GM18499 (cell line): Measurements from ENCODE around the gene PDE9A.
"Not testable (repeated sequence)": the region's sequence is repeated elsewhere in the genome, so short reads cannot be mapped to it uniquely, and the experiment has no call there.

Experiments used
- ATAC-seq: cut with Tn5 transposase; IDR thresholded peaks from one replicate; pipeline ENCODE4 v1.9.1; 2021; ENCODE audit warnings: moderate number of reproducible peaks; ENCODE audit not compliant: insufficient read depth, unreplicated experiment

Gene PDE9A

DNA sequence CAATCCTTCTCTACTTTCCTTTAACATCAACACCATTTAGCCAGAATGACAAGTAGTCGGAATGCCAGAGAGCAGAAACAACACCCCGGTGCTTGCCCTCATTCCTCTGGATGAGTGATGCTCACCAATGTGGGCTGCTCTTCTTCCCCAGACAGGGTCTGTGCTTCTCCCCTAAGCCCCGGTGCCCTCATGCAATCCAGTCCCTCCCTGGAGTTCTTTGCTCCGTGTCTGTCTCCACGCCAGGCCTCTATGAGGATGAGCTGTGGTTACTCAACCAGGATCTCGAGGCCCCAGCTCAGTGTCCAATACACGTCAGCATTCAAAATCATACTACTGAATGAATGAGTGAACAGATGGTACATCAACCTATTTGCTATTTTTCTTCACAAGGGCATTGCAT lies 29.7 kb upstream of the PDE9A start:
- no peak for ATAC-seq

DNA sequence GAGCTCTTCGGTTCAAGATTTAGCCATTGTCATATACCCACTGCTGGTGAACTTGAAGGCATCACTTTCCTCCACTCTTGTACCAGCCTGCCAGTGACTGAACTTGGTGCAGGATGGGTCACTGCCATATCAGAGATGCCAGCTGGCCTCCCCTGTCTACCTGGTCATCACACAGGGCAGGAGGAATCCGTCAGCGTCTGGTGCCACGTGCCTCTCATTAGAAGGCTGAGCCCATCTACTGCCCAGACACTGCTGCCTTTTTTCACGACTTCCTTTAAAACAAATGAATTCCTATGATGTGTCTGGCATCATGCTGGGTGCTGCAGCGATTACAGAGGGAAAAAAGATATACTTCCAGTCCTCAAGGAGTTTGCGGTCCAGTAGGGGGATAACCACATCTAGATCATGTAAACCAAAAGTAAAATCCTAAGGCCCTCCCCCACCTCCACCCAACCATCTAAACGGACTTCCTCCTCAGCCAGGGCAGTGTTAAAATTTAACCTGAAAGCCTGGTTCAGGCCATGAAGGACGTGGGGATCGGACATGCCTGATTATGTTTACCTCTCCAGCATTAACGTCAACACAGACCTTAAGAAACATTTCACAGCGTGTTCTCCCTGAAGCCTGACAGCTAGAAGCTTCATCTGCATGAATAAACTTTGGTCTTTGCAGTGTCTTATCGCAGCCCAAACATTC lies 29.2 kb upstream of the PDE9A start:
- no peak for ATAC-seq

DNA sequence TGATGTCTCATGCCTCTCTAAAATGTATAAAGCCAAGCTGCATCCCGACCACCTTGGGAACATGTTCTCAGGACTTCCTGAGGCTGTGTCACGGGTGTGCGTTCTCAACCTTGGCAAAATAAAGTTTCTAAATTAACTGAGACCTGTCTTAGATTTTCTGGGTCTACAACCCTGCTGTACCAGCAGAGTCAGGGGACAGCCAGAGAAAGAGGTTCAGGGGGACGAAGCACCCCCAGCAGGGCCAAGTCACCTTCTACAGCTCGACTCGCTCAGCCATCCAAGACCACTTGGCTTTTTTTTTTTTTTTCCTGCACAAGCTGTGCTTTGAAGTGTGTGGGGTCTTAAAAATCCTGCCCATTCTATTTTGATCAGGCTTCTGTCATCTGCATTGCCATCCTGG lies 28.5 kb upstream of the PDE9A start:
- ATAC-seq: no peak

DNA sequence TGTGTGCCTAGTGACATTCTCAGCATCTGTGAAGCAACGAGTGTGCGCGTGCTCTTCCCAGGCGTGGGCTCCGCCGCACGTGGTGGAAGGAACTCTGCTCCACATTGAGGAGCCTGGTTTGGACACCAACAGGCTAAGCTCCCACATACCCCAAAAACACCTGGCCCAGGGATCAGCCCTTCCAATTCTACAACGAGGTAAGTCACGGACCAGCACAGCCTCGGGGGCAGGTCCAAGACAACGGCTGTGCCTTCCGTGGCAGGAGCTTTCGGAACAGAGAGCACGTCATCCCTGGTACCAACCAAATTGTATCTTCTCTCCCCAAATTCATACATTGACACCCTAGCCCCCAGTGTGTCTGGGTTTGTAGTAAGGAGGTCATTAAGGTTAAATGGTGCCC lies 27.2 kb upstream of the PDE9A start:
- no peak for ATAC-seq

DNA sequence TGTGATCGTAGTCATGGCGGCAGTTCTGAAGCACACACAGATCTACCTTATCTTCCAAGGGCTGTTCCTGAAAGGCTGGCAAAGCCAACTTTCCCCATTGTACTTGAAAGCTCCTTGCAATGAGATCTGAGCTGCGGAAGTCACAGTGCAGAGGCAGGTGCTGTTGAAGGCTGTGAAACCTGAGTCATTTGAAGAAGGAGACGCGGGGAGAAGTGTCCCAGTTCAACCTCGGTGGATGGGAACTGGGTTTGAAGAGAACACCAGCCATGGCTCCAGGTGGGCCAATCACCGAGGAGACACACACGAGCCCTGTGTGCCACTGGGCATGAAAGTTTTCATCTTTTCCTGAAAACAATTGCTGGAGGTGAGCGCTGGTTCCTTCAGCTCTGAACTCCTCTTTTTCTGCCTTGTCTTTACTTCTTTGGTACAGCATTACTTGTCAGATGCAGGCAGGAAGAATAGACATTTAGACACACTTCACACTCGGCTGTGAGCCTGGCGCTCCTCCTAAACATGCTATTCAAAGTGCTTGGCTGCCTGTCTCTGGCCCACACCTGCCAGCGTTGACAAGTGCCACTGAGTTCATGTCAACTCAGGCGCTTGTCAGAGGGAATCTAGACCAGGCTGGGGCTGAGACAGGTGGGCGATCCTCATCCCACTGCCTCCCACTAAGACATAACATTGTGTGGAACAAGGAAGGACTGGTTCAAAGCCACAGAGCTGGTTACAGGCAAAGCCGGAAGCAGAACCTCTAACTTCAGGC lies 25.7 kb upstream of the PDE9A start:
- ATAC-seq: no peak

DNA sequence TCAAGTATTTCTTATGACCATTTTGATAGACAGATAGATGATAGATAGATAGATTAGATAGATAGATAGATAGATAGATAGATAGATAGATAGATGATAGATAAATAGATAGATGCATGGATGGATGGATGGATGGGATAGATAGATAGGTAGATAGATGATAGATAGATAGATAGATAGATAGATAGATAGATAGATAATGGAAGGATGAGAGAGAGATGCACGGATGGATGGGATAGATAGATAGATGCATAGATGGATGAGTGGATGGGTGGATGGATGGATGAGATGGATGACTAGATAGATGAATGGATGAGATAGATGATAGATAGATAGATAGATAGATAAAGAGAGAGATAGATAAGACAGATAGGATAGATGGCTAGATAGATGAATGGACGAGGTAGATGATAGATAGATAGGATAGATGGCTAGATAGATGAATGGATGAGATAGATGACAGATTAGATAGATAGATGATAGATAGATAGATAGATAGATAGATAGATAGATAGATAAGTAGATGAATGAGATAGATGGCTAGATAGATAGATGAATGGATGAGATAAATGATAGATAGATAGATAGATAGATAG lies 24.9 kb upstream of the PDE9A start:
- ATAC-seq: not testable (repeated sequence)

DNA sequence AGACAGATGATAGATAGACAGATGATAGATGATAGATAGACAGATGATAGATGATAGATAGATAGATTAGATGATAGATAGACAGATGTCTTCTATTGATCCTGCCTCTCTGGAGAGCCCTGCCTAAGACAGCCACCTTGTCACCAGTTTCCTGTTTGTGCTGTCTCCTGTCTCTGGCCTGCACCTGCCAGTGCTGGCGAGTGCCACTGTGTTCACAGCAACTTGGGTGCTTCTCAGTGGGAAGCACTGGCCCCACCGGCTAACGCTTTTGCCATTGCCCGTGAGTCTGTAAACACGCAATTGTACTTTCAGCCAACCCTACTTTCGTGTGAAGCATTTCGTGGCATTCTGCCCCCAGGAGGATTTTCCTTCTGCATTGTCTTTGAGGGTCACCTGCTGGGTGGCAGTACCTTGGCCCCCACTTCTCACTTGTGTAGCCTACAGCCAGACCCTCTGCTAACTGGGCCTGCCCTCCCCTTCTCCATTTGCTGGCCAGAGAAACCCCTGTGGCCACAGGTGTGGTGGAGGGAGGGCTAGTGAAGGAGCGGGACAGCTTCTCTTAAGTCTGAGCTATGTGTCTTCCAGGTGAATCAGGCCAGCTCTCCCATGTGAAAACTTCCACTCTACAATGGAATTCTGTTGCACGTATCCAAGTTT lies 23.4 kb upstream of the PDE9A start:
- ATAC-seq: no peak

DNA sequence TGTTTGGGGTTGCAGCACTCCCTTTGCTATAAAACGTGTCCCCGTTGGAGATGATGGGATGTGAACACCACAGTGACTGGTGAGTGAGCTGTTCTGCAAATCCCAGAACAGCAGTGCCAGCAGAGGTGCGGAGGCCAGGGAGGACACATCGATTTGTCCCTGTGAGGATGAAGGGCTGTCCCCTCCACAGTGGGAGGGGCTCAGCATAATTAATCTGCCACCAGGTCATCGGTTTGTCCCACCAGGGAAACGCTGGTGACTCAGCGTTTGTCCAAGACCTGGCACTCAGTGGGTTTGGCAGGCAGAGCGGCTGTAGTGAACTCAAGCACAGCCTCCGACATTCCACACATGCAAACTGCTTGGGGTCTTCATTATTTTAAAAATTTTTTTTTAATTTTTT lies 22.8 kb upstream of the PDE9A start:
- ATAC-seq: no peak

DNA sequence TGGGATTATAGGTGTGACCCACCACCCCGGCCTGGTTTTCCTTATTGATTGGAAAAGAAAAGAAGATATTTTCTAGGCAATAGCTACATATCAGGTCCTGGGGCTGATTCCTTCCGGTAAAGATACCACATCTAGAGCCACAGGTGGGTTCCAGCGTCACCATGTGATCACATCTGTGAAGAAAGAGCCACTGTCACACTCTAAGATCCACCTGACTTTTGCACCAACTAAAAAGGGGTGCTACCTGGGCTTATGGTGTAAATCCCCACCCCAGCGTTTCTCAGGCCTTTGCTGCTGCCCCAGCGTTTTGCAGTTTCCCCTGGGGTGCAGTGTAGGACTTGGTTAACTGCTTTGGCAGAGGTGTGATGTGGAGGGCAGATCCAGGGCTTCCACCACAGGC lies 22.3 kb upstream of the PDE9A start:
- ATAC-seq: no peak

DNA sequence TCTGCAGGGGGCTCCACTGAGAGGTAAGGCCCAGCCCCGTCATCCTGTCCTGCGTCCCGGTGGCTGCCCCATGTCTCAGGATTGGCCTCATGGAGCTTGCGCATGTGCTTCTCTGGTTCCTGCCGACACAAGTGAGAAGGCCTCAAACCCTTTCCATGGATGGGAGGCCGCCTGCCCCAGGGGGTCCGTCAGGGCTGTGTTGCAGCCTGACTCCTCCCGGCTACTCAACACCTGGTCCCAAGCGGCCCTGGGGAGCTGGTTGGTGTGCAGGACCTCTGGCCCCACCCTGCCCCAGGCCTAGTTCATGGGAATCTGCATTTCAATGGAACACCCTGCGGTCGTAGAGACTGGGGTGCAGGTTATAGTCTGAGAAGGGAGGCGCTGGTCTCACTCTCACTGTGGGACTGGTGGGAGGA lies 21.1 kb upstream of the PDE9A start:
- ATAC-seq: no peak

DNA sequence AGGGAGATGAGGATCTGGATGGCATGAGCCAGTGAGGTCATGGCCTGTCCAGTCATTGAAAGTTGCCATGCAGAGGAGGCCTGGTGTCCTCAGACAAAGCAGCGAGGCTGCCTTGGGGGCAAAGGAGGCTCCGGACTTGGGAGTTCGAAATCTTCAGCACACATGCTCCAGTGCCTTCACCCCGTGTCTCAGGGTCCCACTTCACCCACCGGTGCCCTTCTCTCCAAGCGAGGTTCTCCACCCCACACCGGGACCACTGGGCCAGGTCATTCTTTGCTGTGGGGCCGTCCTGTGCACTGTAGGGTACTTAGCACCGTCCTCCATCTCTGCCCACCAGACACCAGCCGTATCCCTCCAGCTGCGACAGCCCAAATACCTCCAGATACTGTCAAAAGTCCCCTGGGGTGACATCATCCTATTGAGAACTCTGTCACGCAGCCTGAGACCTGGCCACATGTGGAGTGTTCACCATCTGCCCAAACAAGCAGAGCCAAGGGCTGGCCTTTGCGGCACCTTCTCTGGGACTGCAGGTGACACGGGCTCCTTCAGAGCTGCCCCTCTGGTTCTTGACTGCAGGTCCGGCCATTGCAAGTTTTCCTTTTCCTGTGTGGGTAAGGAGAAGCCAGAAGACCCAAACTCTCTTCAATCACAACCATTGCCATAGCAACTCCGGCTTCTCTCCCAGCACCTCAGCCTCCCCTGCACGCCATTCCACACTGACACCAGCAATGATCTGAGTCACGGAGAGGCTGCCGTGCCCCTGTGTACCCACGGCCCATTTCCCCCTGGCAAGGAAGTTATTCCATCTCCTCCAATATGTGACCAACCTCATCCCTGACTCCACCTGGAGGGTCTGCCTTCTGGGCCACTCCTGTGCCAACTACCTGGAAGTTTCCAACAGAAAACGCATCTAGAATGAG lies 20.4 kb upstream of the PDE9A start:
- no peak for ATAC-seq

DNA sequence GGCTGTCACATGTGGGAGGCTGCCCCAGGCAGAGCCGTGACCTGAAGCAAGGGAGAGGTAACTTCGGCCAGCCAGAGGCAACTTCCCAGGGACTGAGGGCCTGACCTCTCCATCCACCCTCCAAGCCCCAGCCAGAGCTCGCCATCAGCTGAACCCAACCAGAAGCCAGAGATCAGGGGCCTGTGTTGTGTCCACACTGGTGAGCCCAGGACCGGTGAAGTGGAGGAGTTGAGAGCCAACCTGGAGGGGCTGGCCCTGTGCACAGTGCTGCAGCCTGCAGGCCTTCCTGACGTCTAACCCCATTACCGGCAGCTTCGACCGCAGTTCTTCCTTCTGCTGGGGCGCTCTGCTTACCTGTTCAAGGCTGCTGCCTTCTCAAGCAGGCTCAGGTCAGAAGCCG lies 19.6 kb upstream of the PDE9A start:
- no peak for ATAC-seq

DNA sequence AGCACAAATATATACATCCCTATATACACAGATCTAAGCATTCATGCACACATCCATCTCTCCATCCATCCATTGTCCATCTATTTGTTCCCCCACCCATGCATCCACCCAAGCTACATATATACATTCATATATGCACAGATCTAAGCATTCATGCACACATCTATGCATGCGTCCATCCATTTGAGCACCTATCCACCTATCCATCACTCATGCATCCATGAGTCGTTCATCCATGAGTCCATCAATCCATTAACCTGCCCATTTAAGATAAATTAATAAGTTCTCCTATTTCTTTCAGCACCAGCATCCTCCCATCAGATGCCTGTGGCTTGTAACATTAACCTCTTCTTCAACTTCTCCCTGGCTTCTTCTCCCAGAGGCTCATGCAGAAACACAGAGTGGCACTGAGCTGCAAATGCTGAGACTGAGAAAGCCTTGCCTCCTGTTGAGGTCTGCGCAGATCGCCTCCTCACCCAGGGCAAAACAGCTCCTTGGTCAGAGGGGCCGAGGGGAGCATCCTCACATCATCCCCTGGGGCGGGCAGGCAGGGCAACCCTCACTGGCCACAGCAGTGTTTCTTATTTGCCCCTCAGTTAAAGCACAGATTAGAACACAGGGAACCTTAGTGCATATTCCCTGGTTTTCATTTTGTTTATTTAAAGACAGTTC lies 17.4 kb upstream of the PDE9A start:
- no peak for ATAC-seq

DNA sequence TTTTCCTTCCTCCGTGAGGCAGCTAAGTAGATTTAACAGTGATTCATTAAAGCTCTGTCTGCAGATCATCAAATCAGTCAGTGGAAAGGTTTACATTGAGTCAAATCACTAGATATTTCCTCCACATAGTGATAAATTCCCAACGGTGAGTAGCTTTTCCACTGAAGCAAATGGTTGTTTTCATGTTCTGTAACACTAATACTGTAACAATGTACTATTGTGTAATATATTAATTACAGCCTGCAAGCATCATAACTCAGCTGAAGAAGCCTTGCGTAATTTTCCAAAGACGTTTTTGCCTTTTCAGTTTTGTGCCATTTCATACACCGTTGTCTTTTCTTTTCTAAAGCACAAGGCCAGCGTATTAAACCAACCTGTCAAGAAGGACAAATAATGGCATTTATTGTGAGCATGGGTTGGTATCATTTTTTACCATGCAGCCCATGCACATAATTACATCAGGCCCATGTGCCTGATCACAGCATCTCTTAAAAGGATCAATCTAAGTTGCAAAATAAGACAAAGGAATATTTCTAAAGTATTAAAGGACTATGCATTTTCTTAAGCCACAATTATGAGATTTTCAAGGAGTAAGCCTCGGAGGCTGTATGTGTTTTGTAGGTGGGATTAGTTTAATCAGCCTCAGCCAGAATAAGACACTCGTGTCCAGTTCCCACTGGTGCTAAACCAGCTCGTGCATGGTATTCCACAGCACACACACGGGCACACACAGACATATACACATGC lies 16.7 kb upstream of the PDE9A start:
- ATAC-seq: no peak

DNA sequence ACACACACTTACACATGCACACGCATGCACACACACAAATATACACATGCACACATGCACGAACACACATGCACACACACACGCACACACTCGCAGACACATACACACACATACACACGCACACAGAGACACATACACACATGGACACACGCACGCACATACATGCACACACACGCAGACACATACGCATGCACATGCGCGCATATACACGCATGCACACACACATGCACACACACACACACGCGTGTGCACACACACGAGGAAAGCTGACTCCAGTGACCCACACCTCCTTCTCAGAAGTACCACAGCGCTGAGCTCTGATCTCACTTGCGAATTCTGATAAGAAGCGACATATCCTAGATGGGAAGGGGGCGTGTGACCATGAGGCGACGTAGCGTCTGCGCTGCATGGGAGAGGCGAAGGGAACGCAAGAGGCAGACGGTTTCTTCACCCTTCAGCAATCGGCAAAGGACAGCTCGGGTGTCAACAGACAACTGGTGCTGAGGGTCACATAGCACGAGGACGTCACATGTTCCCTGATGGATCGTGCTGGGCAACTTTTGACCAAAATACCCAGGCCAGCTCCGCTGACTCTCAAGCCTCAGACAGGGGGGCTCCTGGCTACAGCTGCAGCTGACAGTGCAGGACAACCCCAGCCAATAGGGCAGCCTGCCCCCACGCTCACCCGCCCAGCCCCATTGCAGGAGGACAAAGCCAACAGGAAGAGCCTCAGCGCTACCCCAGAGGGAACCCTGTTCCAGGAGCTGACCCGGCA lies 16.0 kb upstream of the PDE9A start:
- ATAC-seq: no peak

DNA sequence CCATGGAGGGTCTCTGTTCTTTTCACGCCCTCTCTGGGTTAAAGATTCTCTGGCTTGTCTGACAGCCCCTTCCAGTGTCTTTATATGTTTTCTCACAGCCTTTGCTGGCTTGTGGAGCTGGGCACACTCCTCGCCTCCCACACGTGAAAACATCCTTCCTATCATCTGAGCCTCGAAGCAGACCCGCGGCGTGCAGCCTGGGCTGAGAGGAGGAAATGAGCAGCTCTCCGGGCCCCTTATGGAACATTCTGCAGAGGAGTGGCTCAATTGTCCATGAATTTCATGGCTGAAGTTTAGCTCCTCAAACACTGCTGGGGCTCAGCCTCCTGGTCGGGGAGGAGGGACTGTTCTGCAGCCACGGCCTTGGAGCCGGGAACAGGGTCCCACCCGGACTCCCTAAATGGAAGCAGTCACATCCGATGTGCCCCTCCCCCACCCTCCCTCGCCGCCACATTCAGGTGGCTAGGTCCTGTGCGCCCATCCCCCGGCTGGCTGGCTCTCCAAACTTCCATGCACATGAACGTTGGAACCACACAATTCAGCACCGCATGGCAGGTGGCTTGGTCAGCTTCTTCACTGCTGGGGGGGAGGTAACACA lies 15.1 kb upstream of the PDE9A start:
- ATAC-seq: no peak

DNA sequence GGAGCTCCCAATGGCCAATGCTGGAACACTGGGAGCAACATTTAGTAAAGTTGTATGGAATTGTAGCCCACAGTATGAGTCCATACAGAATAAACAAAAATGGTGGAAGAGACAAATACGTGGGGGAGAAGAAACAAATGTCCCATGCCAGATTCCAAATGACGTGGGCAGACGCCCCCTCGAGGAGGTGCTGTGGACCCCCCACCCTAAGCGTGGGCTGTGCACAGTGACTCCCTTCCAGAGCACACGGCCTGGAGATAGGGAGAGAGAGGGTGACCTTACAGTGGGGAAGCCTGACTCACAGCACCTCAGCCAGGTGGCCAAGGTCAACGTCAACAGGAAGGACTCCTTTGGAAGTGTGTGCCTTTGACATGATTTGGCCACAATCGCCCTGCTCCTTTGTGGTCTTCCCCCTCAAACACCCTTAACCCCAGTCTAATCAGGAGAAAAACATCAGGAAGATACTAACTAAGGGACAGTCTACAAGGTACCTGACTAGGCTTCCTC lies 13.7 kb upstream of the PDE9A start:
- ATAC-seq: no peak

DNA sequence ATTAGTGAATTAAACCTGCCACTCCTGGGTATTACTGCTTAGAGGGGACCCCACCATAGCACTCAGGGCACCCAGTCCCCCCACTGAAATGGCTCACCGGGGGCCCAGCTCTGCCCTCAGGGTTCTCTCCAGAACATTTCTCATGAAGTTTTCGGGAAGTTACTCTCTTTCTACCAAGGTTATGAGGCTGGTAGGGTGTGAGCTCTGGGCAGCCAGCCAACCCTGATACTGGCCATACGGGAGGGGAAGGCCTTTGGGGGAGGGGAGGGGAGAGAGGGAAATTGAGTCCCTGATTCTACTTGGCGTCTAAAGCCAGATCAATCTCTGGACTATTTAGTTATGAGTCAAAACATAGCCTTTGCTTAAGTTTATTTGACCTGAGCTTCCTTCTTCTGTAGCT lies 12.9 kb upstream of the PDE9A start:
- ATAC-seq: no peak
